HG03095 (cell line): ENCODE data around the gene TRIM2.
A peak's percentile ranks its signal among the peaks of the same experiment; 100 is the strongest.

Source experiments
- ATAC-seq: cut with Tn5 transposase; IDR thresholded peaks from one replicate; pipeline ENCODE4 v1.9.1; 2021; ENCODE audit warnings: moderate library complexity; ENCODE audit not compliant: unreplicated experiment

The TRIM2 gene

DNA sequence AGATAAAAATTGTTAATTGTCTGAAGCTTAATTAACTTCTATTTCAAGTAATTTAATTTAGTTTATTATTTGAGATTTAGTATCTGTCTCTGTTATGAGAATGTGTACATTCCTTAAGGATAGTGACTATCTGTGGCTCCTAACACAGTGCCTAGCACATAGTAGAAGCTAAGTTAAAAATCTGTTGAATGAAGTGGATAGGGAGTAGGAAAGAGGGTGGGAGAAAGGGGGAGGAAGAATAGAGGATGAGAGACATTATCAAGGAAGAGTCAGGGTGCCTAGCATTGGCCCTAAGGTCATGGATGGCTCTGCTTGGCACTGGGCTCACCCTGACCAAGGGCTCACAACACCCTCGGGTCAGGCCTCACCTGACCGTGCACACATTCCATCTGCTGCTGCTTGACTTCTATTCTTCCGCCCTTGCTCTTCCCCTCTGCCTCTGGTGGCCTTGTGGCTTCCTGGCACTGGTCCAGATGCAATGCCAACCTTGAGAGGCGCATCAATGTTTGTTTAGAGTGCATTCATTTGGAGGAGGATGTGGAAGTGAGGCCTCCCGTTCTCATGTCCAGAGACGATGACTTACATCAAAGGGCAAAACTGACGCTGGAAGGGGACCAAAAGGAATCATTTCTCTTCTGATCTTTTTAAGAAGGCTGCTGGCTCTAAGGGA, 42.3 kb downstream of the TRIM2 start:
- no peak for ATAC-seq

DNA sequence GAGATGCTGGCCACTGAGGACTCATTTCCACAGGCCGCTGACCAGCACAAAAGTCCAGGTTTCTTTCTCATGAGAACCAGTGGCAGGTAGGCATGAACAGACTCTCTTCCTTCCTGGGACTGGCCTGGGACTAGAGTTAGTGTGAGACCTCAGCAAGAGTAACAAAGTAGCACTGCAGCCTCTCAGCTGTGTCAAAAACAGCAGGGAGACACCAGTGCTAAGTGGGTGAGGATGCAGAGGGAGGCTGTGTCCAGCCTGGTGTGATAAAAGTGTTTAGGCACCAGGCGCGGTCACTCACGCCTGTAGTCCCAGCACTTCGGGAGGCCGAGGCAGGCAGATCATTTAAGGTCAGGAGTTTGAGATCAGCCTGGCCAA, 42.9 kb downstream of the TRIM2 start:
- no peak for ATAC-seq

DNA sequence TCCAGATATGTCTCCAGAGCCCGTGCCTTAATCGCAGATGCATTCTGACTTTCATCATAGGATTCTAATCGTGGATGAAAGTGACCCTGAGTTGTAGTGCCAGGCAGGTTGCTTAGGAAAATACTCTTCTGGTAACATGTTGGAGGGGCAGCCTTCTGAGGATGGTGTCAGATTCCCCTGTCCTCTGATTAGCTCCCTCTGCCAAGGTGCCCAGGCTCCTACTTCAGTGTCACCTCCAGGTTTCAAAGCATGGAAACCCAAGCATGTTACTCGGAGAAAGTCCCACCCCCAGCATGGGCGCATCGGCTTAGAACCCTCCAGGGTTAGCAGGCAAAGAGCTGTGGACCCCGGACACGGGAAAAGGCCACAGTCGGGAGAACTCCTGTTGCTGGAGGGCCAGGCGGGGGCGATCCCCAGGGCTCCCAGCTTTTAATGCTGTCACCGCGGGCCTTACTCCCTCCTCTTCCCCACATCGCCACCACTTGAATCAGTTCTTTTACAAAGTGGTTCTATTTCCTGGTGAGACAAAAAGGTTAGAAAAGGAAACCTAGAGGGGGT, 44.5 kb downstream of the TRIM2 start:
- ATAC-seq, result no peak

DNA sequence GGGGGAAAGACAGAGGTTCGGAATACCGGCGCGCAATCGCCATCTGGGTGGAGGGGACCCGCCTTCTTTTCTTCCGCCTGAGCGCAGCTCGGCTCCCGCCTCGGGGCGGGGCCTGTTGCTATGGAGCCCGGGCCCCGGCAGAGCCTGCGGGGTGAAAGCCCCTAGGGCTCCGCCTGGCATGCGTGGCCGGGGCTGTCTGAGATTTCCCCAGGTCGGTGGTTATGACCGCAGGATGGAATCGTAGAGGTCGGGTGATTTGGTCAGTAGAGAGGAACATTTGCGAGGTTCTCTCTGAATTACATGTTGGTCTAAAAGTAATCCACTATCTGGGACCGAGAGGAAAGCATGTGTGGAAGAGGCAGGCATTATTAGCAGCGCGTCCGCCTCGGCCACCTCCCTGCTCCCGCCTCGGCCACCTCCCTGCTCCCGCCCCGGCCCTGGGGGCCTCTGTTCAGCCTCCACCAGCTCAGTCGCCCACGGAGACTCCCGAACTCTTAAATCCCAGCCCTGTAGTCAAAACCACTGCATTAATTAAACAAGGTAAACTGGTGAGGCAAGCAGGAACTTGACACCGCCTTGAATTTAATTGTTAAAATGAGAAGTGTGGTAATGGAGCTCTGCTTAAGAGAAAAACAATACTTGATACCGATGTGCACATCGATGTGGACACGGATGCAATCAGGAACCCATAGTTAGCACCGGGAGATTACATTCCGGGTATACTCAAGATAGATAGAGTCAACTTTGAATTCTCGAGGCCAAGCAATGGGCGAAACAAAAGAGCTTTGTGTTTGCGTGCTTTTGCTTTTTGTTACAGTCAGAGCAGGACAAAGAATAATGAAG, 45.2 kb downstream of the TRIM2 start:
- peak; percentile 97 for ATAC-seq

DNA sequence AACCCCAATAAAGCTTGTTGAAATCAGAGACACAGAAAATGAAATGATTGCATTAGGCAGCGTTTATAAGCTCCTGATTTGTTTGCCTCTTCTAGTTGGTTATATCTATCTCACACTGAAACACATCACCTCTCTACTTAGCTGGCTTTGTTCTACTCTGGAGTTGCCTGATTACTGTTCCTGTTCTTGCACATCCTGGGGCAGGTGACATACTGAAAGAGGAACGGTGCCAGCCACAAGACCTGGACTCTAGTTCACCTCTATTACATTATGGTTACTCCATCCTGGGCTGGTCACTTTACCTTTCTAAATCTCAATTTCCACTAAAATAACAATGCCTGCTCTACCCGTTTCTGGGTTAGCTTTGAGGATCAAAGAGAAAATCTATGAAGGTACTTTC, 47.9 kb downstream of the TRIM2 start:
- ATAC-seq, result no peak

DNA sequence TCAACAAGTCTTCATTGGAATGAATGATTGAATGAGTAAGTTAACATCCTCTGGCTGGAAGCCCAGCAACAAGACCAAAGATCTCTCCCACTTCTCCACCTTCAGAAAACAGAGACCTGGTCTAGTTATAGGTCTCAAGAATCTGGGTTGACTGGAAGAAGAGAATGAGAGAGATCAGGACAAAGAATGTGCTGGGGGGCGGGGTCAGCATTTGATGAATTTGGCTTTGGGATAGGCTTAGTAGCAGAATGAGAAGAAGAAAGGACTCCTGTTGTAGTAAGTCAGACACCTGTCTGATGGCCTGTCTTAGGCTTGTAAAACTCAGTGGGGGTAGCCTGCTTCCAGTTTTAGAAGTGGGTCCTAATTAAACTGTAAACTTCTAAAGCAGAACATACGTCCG, 51.0 kb downstream of the TRIM2 start:
- ATAC-seq, result no peak

DNA sequence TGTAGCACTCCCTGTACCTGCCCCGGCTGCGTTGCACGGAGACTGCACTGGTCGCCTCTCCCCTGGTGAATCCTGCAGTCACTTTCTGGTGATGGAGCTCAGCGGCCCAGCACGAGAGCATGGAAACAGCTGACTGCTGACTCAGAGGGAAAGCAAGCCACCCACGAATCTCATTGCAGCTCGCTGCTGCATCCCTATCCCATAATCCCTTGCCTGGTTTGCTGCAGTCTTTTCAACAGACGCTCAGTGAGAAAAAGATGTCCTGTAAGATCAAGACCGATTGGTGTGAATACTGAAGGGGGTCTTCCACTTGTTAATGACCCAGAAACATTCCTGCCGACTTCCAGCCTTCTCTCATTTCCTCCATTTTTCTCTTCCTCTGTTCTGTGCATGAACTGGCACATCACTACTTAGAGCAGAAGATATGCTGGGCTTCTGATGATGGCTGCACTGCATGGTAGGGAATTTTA, 52.9 kb downstream of the TRIM2 start:
- ATAC-seq, result no peak

DNA sequence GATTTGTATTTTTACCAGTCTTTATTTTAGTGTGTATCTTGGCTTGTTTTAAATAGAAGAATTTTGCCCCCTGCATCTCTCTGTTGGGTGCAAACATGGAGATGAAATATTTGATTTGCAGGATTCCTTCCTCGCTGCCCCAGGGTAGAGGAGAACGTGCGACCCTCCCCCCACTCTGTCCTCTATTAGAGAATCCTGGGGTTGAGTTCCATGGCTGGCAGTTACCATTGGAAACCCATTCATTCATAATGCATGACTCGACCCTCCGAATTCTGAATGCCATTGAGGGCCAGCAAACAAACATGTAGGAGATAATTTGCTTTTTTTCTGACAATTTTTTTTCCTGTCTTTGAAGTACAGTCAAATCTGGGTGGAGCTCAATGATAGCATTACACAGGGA, 53.7 kb downstream of the TRIM2 start:
- no peak for ATAC-seq

DNA sequence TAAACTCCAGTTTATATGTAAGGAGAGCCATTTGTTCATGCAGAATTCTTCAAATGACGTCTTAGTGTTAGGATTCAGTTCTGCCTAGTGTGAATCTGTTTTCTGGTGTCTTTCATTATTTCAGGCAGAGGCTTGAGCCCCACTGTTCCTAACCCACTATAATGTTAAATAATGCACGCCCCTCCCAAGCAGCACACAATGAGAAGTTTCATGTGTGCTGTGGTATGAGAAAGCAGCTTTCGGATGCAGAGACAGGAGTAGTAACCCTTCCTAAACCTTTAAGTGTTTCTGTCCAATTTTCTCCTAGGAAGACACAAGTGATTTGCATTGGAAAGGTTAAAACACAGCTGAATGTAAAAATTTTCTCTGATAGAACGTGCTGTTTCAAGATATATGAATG, 54.5 kb downstream of the TRIM2 start:
- ATAC-seq, result no peak

DNA sequence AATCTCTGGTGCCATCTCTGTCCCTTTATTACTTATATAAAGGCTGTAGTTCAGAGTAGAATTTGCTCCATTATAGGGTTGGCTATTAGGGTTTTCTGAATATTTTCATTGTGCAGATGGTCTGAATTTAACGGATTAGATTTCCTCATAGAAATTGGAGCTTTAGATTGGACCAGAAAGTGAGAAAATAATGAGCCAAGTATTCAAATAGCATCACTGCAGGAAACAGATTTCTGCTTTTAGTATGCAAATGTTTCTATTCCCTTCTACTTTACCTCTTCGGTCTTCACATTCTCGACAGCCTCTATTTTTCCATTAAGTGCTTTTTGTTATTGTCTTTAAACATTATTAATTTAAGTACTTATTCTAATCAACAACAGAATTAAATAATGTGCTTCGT, 55.4 kb downstream of the TRIM2 start:
- ATAC-seq, result no peak

DNA sequence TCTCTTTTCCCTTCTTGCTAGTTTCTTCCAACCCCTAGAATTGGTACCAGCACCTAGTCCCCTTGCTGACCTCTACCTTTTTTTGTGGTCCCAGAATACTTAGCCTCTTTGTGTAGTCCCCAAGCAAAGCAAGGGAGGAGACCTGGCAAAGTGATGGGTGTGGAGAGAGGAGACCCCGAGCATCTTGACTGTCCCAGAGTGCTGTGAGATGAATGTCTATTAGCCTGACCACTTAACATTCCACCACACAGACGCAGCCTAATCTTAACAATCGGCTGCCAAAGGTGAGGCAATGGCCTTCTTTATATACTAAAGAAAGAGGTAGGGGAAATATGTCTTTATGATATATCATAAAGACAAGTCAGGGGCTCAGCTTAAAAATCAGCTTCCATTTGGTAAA, 55.9 kb downstream of the TRIM2 start:
- ATAC-seq, result no peak

DNA sequence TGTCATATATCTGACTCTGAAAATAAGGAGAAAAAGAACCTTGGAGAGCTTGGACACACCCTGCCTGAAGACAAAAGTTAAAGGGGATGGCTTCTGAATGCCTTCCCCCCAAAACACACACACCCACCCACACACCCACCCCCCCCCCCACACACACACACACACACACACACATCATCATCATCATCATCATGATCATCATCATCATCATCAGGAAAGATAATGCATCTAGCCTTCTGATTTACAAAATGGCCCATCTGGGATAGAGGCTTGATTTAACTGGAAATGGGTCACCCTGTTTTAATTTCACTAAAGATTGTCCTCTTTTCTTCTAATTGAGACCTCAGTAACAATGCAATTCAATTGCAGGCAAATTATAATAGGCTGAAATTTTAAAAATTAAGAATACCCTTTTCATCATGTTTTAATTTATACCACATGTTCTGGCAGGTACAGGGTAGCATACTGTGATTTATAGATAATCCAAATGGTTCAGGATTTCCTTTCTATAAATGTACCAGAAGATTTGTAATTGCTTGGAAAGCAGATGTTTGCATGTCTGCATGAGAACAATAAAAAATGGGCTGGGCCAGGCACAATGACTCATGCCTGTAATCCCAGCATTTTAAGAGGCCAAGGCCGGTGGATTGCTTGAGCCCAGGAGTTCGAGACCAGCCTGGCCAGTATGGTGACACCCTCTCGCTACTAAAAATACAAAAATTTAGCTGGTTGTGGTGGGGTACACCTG, 56.5 kb downstream of the TRIM2 start:
- ATAC-seq, result no peak

DNA sequence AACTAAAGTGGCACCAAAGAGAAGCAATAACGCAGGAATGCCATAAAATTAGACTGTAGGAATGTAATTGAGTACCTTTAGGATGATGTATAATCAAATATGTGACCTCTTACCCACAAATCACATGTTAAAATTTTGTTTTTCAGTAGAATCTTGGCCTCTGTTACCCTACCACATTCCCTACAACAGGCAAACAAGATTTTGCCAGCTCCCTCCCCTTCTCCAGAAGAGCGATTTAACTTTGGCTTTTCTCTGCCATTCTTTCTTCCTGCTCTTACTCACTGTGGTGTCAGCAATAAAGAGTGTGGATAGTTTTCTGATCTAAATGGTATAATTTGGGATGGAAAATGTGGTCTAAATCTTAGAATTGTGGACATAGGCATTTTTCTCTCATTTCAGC, 57.2 kb downstream of the TRIM2 start:
- no peak for ATAC-seq

DNA sequence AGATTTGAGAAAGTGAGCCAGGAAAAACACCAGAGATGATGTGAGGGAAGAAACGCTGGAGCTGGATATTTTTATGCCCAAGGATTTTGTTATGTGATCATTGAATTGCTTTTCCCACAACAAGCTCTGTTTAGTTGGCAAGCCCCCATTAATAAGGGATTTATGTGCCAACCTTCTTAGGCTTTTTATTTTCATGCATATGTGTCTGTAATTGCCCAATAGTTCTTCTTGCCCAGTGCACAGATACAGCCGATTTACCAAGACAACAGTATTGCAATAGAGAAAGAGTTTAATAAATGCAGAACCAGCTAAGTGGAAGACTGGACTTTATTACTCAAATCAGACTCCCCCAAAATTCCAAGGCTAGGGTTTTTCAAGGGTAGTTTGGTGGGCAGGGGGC, 57.7 kb downstream of the TRIM2 start:
- no peak for ATAC-seq

DNA sequence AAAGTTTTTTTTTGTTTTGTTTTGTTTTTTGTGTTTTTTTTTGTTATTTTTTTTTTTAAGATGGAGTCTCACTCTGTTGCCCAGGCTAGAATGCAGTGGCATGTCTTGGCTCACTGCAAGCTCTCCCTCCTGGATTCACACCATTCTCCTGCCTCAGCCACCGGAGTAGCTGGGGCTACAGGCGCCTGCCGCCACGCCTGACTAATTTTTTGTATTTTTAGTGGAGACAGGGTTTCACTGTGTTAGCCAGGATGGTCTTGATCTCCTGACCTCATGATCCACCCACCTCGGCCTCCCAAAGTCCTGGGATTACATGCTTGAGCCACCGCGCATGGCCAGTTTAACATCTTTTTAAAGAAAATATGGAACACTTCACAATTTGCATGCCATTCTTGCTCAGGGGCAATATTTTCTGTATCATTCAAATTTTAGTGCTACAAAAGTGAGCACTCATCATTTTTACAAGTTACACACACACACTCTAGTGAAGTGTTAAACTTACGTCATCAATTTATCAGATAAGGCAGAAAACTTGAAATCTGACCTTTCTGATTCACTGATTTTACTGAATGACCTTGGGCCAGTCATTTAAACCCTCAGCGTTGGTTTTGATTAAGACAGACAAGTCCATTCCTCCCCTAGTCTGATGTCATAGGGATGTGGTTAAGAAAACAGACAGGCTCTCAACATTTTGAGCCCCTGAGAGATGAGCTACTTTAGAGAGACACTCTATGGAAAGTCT, 61.2 kb downstream of the TRIM2 start:
- ATAC-seq, result no peak

DNA sequence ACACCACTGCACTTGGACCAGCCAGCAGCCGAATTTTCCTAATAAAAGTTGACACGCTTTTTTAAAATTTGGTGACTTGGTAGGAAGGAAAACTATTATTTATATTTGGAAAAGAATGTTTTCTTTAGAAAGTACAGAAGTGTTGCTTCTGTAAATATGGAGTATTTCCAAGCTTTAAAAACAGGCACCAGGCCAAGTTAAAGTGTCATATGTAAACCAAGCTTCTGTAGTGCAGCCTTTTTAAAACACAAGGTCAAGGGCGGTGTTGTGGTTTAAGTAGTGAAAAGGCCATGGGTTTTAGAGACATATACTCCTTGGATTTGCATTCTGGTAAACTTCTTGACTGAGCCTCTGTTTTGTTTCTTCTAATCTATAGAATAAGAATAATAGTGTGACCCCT, 62.7 kb downstream of the TRIM2 start:
- no peak for ATAC-seq

DNA sequence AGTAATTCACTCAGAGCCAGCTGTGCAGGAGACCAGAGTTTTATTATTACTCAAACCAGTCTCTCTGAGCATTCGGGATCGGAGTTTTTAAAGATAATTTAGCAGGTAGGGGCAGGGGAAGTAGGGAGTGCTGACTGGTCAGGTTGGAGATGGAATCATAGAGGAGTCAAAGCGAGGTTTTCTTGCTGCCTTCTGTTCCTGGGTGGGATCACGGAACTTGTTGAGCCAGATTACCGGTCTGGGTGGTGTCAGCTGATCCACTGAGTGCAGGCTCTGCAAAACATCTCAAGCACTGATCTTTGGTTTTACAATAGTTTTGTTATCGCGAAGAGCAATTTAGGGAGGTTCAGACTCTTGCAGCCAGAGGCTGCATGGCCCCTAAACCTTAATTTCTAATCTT, 63.6 kb downstream of the TRIM2 start:
- ATAC-seq, result no peak

DNA sequence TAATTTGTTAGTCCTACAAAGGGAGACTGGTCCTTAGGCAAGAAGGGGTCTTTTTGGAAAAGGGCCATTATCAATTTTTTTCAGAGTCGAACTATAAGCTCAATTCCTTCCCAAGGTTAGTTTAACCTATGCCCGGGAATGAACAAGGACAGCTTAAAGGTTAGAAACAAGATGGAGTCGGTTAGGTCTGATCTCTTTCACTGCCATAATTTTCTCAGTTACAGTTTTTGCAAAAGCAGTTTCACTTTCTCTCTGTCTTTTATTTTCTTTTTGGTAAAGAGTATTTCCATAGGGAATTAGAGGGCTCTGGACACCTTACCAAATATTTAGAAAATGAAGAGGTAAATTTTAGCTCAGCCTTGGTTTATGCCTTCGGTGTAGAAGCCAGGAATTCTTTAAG, 64.1 kb downstream of the TRIM2 start:
- ATAC-seq, result no peak

DNA sequence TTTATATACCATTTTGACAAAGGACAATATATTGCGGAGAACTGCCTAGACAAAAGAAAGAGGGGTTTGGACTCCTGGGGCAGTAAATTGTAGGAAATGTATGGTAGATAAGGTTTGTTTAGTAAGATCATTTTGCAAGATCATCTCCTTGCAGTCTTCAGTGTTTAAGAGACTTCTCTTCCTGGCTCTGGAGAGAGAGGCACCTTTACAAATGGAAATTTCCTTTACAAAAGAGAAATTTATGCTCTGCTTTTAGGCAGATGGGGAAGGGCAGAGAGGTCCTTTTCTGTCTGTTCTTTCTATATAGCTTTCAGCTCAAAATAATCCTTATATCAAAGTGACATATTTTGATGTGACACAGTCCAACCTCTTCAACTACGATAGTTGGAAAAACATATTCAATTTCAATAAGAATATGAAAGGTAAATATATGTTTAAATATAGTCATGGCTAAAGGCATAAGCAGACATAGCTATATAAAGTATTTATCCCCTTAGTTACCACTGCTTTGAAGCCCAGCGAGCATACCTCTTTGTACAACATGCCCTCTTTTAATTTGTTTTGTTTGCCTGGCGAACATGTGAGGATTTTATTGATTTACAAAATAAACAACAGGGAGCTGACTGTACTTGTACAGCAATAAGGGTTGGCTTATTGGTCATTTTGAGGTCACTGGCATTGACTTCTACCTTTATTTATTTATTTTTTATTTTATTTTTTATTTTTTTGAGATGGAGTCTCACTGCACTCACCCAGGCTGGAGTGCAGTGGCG, 65.2 kb downstream of the TRIM2 start:
- no peak for ATAC-seq

DNA sequence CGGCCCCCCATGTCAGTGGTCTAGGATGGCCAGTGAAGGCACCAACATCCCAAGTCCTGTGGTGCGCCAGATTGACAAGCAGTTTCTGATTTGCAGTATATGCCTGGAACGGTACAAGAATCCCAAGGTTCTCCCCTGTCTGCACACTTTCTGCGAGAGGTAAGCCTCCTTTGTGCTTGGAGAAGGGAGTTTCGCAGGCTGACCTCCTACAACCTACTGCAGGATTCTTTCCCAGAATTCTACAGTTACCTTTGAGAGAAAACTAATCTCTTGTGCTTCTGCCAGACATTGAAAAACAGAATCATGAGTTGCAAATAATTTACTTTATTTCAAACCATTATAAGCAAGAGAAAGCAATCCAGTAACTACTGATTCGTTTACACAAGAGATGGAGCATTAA, 66.1 kb downstream of the TRIM2 start:
- no peak for ATAC-seq
